Glutamatergic neuron (in vitro differentiated cells): ENCODE measurements around the gene MAOA. TPM values are rescaled to one million over a fixed set of nuclear protein-coding genes. Genes with fewer than 3 reads are reported as not detected.

Experiments used
- DNase-seq: peaks from one replicate; pipeline ENCODE4 v3.0.0; 2022
- H3K27ac Mint-ChIP-seq: one replicate; pipeline ENCODE4 v1.8.0; 2020; ENCODE audit warnings: mild to moderate bottlenecking, mixed read lengths, inconsistent platforms; ENCODE audit not compliant: unreplicated experiment
- H3K27me3 Mint-ChIP-seq: one replicate; pipeline ENCODE4 v1.8.0; 2020; ENCODE audit warnings: mild to moderate bottlenecking, moderate library complexity, mixed read lengths, inconsistent platforms; ENCODE audit not compliant: unreplicated experiment
- H3K36me3 Mint-ChIP-seq: one replicate; pipeline ENCODE4 v1.8.0; 2020; ENCODE audit warnings: mild to moderate bottlenecking, mixed read lengths, inconsistent platforms; ENCODE audit not compliant: unreplicated experiment
- H3K4me1 Mint-ChIP-seq: one replicate; pipeline ENCODE4 v1.8.0; 2020; ENCODE audit warnings: mild to moderate bottlenecking, low read depth, mixed read lengths, inconsistent platforms; ENCODE audit not compliant: unreplicated experiment
- H3K4me3 Mint-ChIP-seq: one replicate; pipeline ENCODE4 v1.8.0; 2020; ENCODE audit warnings: mild to moderate bottlenecking, mixed read lengths, inconsistent platforms; ENCODE audit not compliant: unreplicated experiment
- H3K9me3 Mint-ChIP-seq: one replicate; pipeline ENCODE4 v1.8.0; 2020; ENCODE audit warnings: mild to moderate bottlenecking, moderate library complexity, mixed read lengths, inconsistent platforms; ENCODE audit not compliant: unreplicated experiment
- total RNA-seq: library from RNA; stranded (reverse); fragmentation: NEBNext Ultra II Directional; extraction: Animal tissue kit (Norgen Biotek cat#: 25700); gene quantifications from one replicate; pipeline ENCODE4 v1.2.1, GENCODE V29; 2021; ENCODE audit not compliant: unreplicated experiment
- TF ChIP-seq, protein P1 (sequence below): fragments of 200-600 bp; sonication (generic); IDR thresholded peaks from one replicate; pipeline ENCODE4 v1.5.0; 2021; ENCODE audit not compliant: partially characterized antibody, unreplicated experiment

Gene MAOA
- total RNA-seq, 1 donor from 2014 or later = 2.7 TPM

DNA sequence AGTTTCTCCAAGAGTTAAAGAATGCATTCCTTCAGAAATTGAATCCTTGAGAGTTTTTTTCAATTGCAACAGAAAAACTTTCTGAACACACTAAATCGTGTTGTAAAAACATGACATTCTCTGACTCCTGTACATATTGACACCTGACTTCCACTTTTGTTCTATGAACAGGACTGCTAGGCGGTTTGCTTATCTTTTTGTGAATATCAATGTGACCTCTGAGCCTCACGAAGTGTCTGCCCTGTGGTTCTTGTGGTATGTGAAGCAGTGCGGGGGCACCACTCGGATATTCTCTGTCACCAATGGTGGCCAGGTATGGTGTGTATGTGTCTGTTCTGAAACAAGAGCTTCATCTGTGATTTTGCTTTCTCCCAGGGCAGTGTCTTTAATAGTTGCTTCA lies 71.9 kb downstream of the MAOA start:
- Mint-ChIP-seq H3K4me3 (no peak overlapping the region), H3K4me1 (no peaks in the 10 kb centered on the region), H3K36me3 (no peaks in the 10 kb centered on the region), H3K27me3 (peaks cover 2% of the 10 kb centered on the region), H3K27ac (no peak overlapping the region), H3K9me3 (no peaks in the 10 kb centered on the region)
- DNase-seq = no peak
- TF ChIP-seq, protein P1, sequence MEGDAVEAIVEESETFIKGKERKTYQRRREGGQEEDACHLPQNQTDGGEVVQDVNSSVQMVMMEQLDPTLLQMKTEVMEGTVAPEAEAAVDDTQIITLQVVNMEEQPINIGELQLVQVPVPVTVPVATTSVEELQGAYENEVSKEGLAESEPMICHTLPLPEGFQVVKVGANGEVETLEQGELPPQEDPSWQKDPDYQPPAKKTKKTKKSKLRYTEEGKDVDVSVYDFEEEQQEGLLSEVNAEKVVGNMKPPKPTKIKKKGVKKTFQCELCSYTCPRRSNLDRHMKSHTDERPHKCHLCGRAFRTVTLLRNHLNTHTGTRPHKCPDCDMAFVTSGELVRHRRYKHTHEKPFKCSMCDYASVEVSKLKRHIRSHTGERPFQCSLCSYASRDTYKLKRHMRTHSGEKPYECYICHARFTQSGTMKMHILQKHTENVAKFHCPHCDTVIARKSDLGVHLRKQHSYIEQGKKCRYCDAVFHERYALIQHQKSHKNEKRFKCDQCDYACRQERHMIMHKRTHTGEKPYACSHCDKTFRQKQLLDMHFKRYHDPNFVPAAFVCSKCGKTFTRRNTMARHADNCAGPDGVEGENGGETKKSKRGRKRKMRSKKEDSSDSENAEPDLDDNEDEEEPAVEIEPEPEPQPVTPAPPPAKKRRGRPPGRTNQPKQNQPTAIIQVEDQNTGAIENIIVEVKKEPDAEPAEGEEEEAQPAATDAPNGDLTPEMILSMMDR = no peak

DNA sequence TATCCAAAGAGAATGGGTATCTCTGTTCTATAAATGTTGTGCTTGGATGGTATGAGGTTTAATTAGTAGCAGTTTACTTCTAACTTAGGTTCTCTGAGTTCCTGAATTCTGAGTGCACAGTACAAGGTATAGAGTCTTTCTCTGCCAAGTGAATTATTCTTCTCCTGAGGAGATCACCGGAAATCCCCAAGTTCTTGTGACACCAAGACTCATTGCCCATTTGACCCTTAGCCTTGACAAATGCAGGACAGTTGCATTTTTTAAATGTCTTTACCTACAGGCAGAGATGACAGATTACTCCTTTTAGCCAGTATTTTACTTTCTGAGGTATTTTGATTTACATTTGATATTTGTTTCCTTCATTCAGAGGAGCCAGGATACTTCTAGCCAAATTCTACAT lies 72.9 kb downstream of the MAOA start:
- no peaks in the 10 kb centered on the region for H3K36me3 Mint-ChIP-seq
- no peaks in the 10 kb centered on the region for H3K9me3 Mint-ChIP-seq

DNA sequence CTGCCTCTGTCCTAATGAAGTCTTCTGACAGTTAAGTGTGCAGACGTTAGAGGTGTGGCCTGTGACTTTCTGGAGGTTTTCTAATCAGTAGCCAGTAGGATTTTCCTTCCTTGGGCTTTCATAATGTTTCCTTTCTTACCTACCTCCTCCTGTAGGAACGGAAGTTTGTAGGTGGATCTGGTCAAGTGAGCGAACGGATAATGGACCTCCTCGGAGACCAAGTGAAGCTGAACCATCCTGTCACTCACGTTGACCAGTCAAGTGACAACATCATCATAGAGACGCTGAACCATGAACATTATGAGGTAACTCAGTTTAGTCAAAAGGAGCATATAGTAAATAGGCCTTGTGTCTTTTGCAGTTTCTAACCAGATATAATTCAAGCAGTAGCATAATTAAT lies 75.0 kb downstream of the MAOA start:
- no peaks in the 10 kb centered on the region for H3K4me1 Mint-ChIP-seq
- H3K27me3 Mint-ChIP-seq = no peaks in the 10 kb centered on the region
- DNase-seq = no peak
- TF ChIP-seq, protein P1 = no peak
- no peaks in the 10 kb centered on the region for H3K9me3 Mint-ChIP-seq
- no peak overlapping the region for H3K4me3 Mint-ChIP-seq
- no peaks in the 10 kb centered on the region for H3K36me3 Mint-ChIP-seq
- H3K27ac Mint-ChIP-seq = no peak overlapping the region

More for the DNA sequence above, 72.9 kb downstream of the MAOA start:
- Mint-ChIP-seq H3K27ac (no peak overlapping the region), H3K4me1 (no peaks in the 10 kb centered on the region), H3K4me3 (no peak overlapping the region), H3K27me3 (peaks cover 2% of the 10 kb centered on the region)
- TF ChIP-seq, protein P1 = no peak
- no peak for DNase-seq

DNA sequence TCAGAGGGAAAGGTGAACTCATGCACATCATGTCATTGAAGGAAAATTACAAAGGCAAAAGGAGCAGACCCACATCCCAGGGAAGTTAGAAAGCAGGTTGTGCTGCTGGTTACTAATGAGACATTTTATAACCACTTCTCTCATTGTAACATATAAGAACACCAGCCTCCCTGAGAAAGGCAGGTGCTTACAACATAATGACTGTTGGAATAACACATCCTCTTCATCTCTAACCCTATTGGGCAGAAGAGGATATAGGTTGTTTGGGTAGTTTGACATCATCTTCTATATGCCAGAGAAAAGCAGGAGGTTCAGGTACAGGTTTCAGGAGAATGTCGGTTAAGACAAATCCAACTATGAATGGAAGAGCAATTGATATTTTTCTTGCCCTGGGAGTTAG lies 77.6 kb downstream of the MAOA start:
- Mint-ChIP-seq H3K9me3 (no peaks in the 10 kb centered on the region), H3K4me3 (no peak overlapping the region), H3K4me1 (no peaks in the 10 kb centered on the region), H3K27ac (no peak overlapping the region), H3K27me3 (no peaks in the 10 kb centered on the region), H3K36me3 (no peaks in the 10 kb centered on the region)
- DNase-seq = no peak
- TF ChIP-seq, protein P1 = no peak

DNA sequence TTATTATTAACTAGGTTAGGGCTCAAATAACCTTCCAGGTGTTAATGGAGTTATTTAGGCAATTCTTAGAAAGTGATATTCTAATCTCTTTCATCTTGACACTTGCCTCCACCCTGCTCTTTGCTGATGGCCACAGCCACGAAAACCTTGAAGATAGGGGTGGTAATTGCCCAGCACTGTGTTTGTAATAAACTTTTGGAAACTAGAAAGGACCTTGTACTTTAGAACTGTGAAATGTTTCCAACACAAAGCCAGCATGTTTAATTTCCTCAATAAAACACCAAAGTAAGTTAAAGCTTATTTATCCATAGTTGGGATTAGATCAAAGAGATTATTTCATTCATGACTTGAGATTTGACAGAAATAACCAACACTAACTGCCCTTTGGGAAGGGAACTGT lies 78.3 kb downstream of the MAOA start:
- Mint-ChIP-seq H3K9me3 (no peaks in the 10 kb centered on the region), H3K4me1 (no peaks in the 10 kb centered on the region)
- no peak for DNase-seq

More for the DNA sequence above, 78.3 kb downstream of the MAOA start:
- Mint-ChIP-seq H3K36me3 (no peaks in the 10 kb centered on the region), H3K4me3 (no peak overlapping the region), H3K27me3 (no peaks in the 10 kb centered on the region), H3K27ac (no peak overlapping the region)
- TF ChIP-seq, protein P1 = no peak
